GM12878 (cell line): ENCODE results near the gene VDR. TPM values are rescaled to one million over a fixed set of nuclear protein-coding genes. Genes with fewer than 3 reads are reported as not detected.

Experiments used
- ATAC-seq: fragments of 200-7000 bp; cut with Tn5 transposase; 3 replicates; pipeline ENCODE4 v1.9.1; 2020; ENCODE audit warnings: mild to moderate bottlenecking, moderate library complexity
- BruUV-seq: library from RNA; stranded (reverse); fragments of 400-500 nt; replicated peaks from 2 replicates; lab custom pipeline; 2021; lab: Mats Ljungman, UMichigan
- CTCF ChIA-PET: fragments of 300-600 bp; sonication (Branson Sonifier 250); formaldehyde crosslinking; extraction: SDS; loops from one replicate; lab custom pipeline; 2021; ENCODE audit warnings: inconsistent platforms; lab: Yijun Ruan, JAX
- POLR2A ChIA-PET: fragments of 350-600 bp; formaldehyde crosslinking; extraction: SDS; loops from one replicate; lab custom pipeline; 2021; ENCODE audit warnings: inconsistent platforms; lab: Charles Lee
- RAD21 ChIA-PET: fragments of 300-600 bp; sonication (Branson Sonifier 250); formaldehyde crosslinking; loops from one replicate; lab custom pipeline; 2023; ENCODE audit warnings: antibody characterized with exemption; ENCODE audit not compliant: unreplicated experiment; lab: Charles Lee
- SMC1A ChIA-PET: fragments of 300-600 bp; sonication (Branson Sonifier 250); formaldehyde crosslinking; loops from one replicate; lab custom pipeline; 2023; ENCODE audit not compliant: unreplicated experiment, uncharacterized antibody; lab: Charles Lee
- DNase-seq: peaks from one replicate; pipeline ENCODE4 v3.0.0-alpha.2; 2011; ENCODE audit warnings: low read depth, low spot score
- FAIRE-seq: peaks from 3 replicates; lab custom pipeline; 2011; peaks lifted over from hg19 to GRCh38; lab: Jason Lieb, UNC
- H2AFZ ChIP-seq: 2 replicates; pipeline ENCODE4 v1.6.0; 2011; ENCODE audit warnings: low read depth, low read length, control low read depth; ENCODE audit not compliant: control insufficient read depth
- H3K27ac ChIP-seq: 2 replicates; pipeline ENCODE4 v1.5.1; 2011; ENCODE audit warnings: control low read depth; ENCODE audit not compliant: control insufficient read depth, insufficient read depth
- H3K27me3 ChIP-seq, 2 experiments: replicated peaks in 1 of 2; 2 replicates each; pipeline versions ENCODE4 v1.6.0 to v1.6.1; 2011; ENCODE audit warnings: low read length in 1 of 2; ENCODE audit not compliant: control insufficient read depth in 2 of 2, insufficient read depth in 2 of 2
- H3K36me3 ChIP-seq, 2 experiments: 2 replicates each; pipeline ENCODE4 v1.5.1; 2011; ENCODE audit warnings: low read length in 1 of 2; ENCODE audit not compliant: control insufficient read depth in 2 of 2, insufficient read depth in 2 of 2
- H3K4me1 ChIP-seq: 2 replicates; pipeline ENCODE4 v1.6.1; 2011; ENCODE audit warnings: mild to moderate bottlenecking, low read length, moderate library complexity, mixed read lengths; ENCODE audit not compliant: control insufficient read depth, insufficient read depth
- H3K4me2 ChIP-seq: 2 replicates; pipeline ENCODE4 v1.6.0; 2011; ENCODE audit warnings: control low read depth; ENCODE audit not compliant: control insufficient read depth, insufficient read depth
- H3K4me3 ChIP-seq: fragments of 200-600 bp; sonication (generic); 2 replicates; pipeline ENCODE4 v1.5.1; 2016
- H3K79me2 ChIP-seq: 2 replicates; pipeline ENCODE4 v1.6.0; 2011; ENCODE audit warnings: low read length; ENCODE audit not compliant: control insufficient read depth, insufficient read depth
- H3K9ac ChIP-seq: 2 replicates; pipeline ENCODE4 v1.8.0; 2011; ENCODE audit warnings: low read length, control low read depth, mixed read lengths; ENCODE audit not compliant: control insufficient read depth, insufficient read depth
- H3K9me3 ChIP-seq: replicated peaks from 3 replicates; pipeline ENCODE4 v1.5.1; 2011; ENCODE audit warnings: mild to moderate bottlenecking, low read length; ENCODE audit not compliant: control insufficient read depth, insufficient read depth
- H4K20me1 ChIP-seq: 2 replicates; pipeline ENCODE4 v1.6.0; 2011; ENCODE audit not compliant: control insufficient read depth, insufficient read depth
- BCL3 ChIP-seq: IDR thresholded peaks from 2 replicates; pipeline ENCODE4 v1.6.1; 2011; ENCODE audit warnings: borderline replicate concordance, low read depth, mild to moderate bottlenecking, moderate library complexity, low read length; ENCODE audit not compliant: insufficient read depth, poor library complexity, severe bottlenecking
- BMI1 ChIP-seq: fragments of 450-650 bp; IDR thresholded peaks from 2 replicates; pipeline ENCODE4 v1.6.1; 2016; ENCODE audit warnings: mild to moderate bottlenecking, moderate library complexity, borderline replicate concordance
- CBX5 ChIP-seq: sonication (generic); IDR thresholded peaks from 2 replicates; pipeline ENCODE4 v1.6.1; 2016; ENCODE audit warnings: low read depth, moderate library complexity, mild to moderate bottlenecking, inconsistent platforms
- DPF2 ChIP-seq: fragments of 450-650 bp; IDR thresholded peaks from 2 replicates; pipeline ENCODE4 v1.6.1; 2017; ENCODE audit warnings: mild to moderate bottlenecking
- ELK1 ChIP-seq: IDR thresholded peaks from 2 replicates; pipeline ENCODE4 v1.6.1; 2012; ENCODE audit warnings: low read depth, low read length, improper control_type of control experiment
- EP300 ChIP-seq, 2 experiments: fragments of 150-350 bp in 1 of 2; IDR thresholded peaks; 2 replicates each; pipeline ENCODE4 v1.6.1; 2011 to 2012; ENCODE audit warnings: low read depth in 2 of 2, low read length in 2 of 2, borderline replicate concordance in 1 of 2, improper control_type of control experiment in 1 of 2, inconsistent platforms in 1 of 2; ENCODE audit not compliant: control insufficient read depth in 1 of 2
- GABPA ChIP-seq: IDR thresholded peaks from 2 replicates; pipeline ENCODE4 v1.6.1; 2014; ENCODE audit warnings: antibody characterized with exemption, low read depth, mild to moderate bottlenecking, inconsistent platforms
- GATAD2B ChIP-seq: fragments of 450-650 bp; conservative IDR thresholded peaks from 2 replicates; pipeline ENCODE4 v1.6.1; 2017; ENCODE audit warnings: low read depth, mild to moderate bottlenecking, moderate library complexity
- POLR2AphosphoS2 ChIP-seq: IDR thresholded peaks from 2 replicates; pipeline ENCODE4 v1.6.1; 2011; ENCODE audit warnings: low read depth, mild to moderate bottlenecking, low read length, improper control_type of control experiment, moderate library complexity
- SMAD1 ChIP-seq: fragments of 450-650 bp; IDR thresholded peaks from 2 replicates; pipeline ENCODE4 v1.6.1; 2018; ENCODE audit warnings: mild to moderate bottlenecking, low read depth; ENCODE audit not compliant: partially characterized antibody
- SP1 ChIP-seq: IDR thresholded peaks from one replicate; pipeline ENCODE4 v1.6.1; 2011; ENCODE audit warnings: low read depth, low read length
- TCF12 ChIP-seq: IDR thresholded peaks from 2 replicates; pipeline ENCODE4 v1.6.1; 2011; ENCODE audit warnings: low read depth, mild to moderate bottlenecking, low read length
- ZBED1 ChIP-seq: IDR thresholded peaks from 2 replicates; pipeline ENCODE4 v1.6.1; 2016; ENCODE audit warnings: borderline replicate concordance
- ZBTB33 ChIP-seq: fragments of 450-650 bp; IDR thresholded peaks from 2 replicates; pipeline ENCODE4 v1.6.1; 2017; ENCODE audit warnings: mild to moderate bottlenecking
- ZNF384 ChIP-seq: IDR thresholded peaks from 2 replicates; pipeline ENCODE4 v1.6.1; 2012; ENCODE audit warnings: low read depth, mild to moderate bottlenecking, low read length, improper control_type of control experiment, borderline replicate concordance
- WGBS: methylation state at CpG from one replicate; pipeline ENCODE4 v1.1.6; 2016; ENCODE audit warnings: low lambda C conversion rate; ENCODE audit not compliant: insufficient replicate concordance, insufficient coverage; ENCODE audit errors: missing lambda C conversion rate; 5-methylcytosine and 5-hydroxymethylcytosine counted together
- in situ Hi-C: fragments of 300-500 bp; cut with MboI; formaldehyde crosslinking; loops from 9 replicates; pipeline ENCODE4 v1.14.3; 2018; ENCODE audit warnings: mixed read lengths
- intact Hi-C: fragments of 100-400 bp; cut with micrococcal nuclease; formaldehyde crosslinking; loops from one replicate; pipeline ENCODE4 v1.14.2; 2022; ENCODE audit not compliant: unreplicated experiment
- polyA plus RNA-seq, 11 experiments: library from polyadenylated mRNA; depleted of rRNA in 4 of 11; unstranded in 6 of 11; stranded (reverse) in 5 of 11; fragments of >200 nt; fragmentation: Nextera tagmentation in 4 of 11; fragmentation: Illumina TruSeq in 1 of 11; extraction: Ambion mirVana in 4 of 11; extraction: Trizol in 1 of 11; gene quantifications; 1 replicate in 1 of 11; 2 replicates in 10 of 11; pipeline versions ENCODE4 v1.2.1 to v1.2.3, GENCODE V29; 2011 to 2016; ENCODE audit warnings: inconsistent platforms in 2 of 11, missing spikeins in 2 of 11, low read depth in 1 of 11
- total RNA-seq, 4 experiments: library from RNA; depleted of rRNA in 3 of 4; stranded (reverse); fragments of >200 nt in 3 of 4; fragmentation: Illumina TruSeq in 1 of 4; extraction: Trizol in 1 of 4; gene quantifications; 2 replicates each; pipeline versions ENCODE4 v1.2.1 to v1.2.3, GENCODE V29; 2013 to 2021

VDR gene
- total and polyA plus RNA-seq, 10 of the 15 experiments (the other 5 are each of a cell fraction or from before 2014, with no cell fraction given) = 0.27 to 7.9 (median 3.0) TPM

GRCh38 chr12:47940773-47941474 lies 36.1 kb upstream of the VDR start (continued):
- TF ChIP-seq BMI1 (no peak), CBX5 (no peak), POLR2AphosphoS2 (no peak), GATAD2B (no peak), EP300 (IDR thresholded peaks at IDR 0.05; ENCODE audit: borderline replicate concordance in 1 of 2, control insufficient read depth in 1 of 2, low read depth in 2 of 2, low read length in 2 of 2) (no peak)

- in situ Hi-C loops = no loop called here
- ATAC-seq = no peak
- Histone ChIP-seq H3K36me3 (no peaks in the 10 kb centered on the region), H2AFZ (no peak overlapping the region), H4K20me1 (no peaks in the 10 kb centered on the region), H3K9ac (no peak overlapping the region), H3K79me2 (no peaks in the 10 kb centered on the region), H3K4me3 (no peak overlapping the region), H3K9me3 (no peaks in the 10 kb centered on the region), H3K4me1 (no peaks in the 10 kb centered on the region), H3K27me3 (peaks cover 0 to 3% of the 10 kb centered on the region in 2 experiments; a peak in 3 of 4 replicates), H3K4me2 (no peak overlapping the region), H3K27ac (no peak overlapping the region)
- CTCF ChIA-PET = interaction anchor here (1.2 kb wide), 1 partner anchor 14 kb away, joined by 3 read pairs; no protein-coding TSS in a partner anchor
- RAD21 ChIA-PET = interaction anchor here (1.3 kb wide), 1 partner anchor 68 kb away, joined by 3 read pairs; no protein-coding TSS in a partner anchor
- intact Hi-C loops = no loop called here
- SMC1A ChIA-PET = no interaction called here
- 38% methylated on average over 6 of the region's 6 CpGs for WGBS
- no peak for FAIRE-seq
- no peak for DNase-seq
- POLR2A ChIA-PET = no interaction called here
- no TSS peak for BruUV-seq
- no peak for TF ChIP-seq ELK1
- TF ChIP-seq TCF12 = no peak
- no peak for TF ChIP-seq ZNF384
- no peak for TF ChIP-seq DPF2
- TF ChIP-seq SP1 = no peak
- no peak for TF ChIP-seq ZBED1
- TF ChIP-seq GABPA = no peak
- no peak for TF ChIP-seq SMAD1
- TF ChIP-seq ZBTB33 = no peak
- no peak for TF ChIP-seq BCL3
These were observed 34.3 kb upstream of the VDR start for GRCh38 chr12:47939009-47939601.
